Upper lobe of right lung (tissue), 1 donor: ENCODE measurements around the gene PRPF31. TPM values are rescaled to one million over a fixed set of nuclear protein-coding genes. Genes with fewer than 3 reads are reported as not detected.
"Not testable (repeated sequence)": the region's sequence is repeated elsewhere in the genome, so short reads cannot be mapped to it uniquely, and the experiment has no call there.

Experiments used
- ATAC-seq: fragments of 200-7000 bp; cut with Tn5 transposase; one replicate; pipeline ENCODE4 v1.9.1; 2020; ENCODE audit warnings: mild to moderate bottlenecking, moderate library complexity
- DNase-seq: peaks from one replicate; pipeline ENCODE4 v3.0.0-alpha.2; 2020
- H3K27ac ChIP-seq: fragments of 200-600 bp; one replicate; pipeline ENCODE4 v1.8.0; 2022
- H3K27me3 ChIP-seq: fragments of 200-600 bp; one replicate; pipeline ENCODE4 v1.8.0; 2022; ENCODE audit warnings: mild to moderate bottlenecking
- H3K36me3 ChIP-seq: fragments of 200-600 bp; one replicate; pipeline ENCODE4 v1.8.0; 2022
- H3K4me1 ChIP-seq: fragments of 200-600 bp; one replicate; pipeline ENCODE4 v1.8.0; 2022
- H3K4me3 ChIP-seq: fragments of 200-600 bp; one replicate; pipeline ENCODE4 v1.8.0; 2022; ENCODE audit warnings: mild to moderate bottlenecking
- H3K9me3 ChIP-seq: fragments of 200-600 bp; one replicate; pipeline ENCODE4 v1.8.0; 2022
- CTCF ChIP-seq: fragments of 200-600 bp; IDR thresholded peaks from one replicate; pipeline ENCODE4 v1.8.0; 2022; ENCODE audit warnings: antibody characterized with exemption
- intact Hi-C: fragments of 100-400 bp; cut with DNase I; formaldehyde crosslinking; loops from one replicate; pipeline ENCODE4 v1.11.0; 2022
- total RNA-seq: library from RNA; stranded (reverse); fragmentation: NEBNext Ultra II Directional; extraction: Animal tissue kit (Norgen Biotek cat#: 25700); gene quantifications from one replicate; pipeline ENCODE4 v1.2.1, GENCODE V29; 2021
- donor health status: DM: no; HTN: yes; CAD: no; lungs with severe emphysema.

The PRPF31 gene
- total RNA-seq, 1 donor from 2014 or later: 44.9 TPM

GRCh38 chr19:54099190-54099902 lies 16.2 kb upstream of the PRPF31 start:
- H3K27me3 ChIP-seq: peaks cover 4% of the 10 kb centered on the region
- H3K4me3 ChIP-seq: peak overlapping the region; percentile 31
- TF ChIP-seq CTCF: no peak
- H3K36me3 ChIP-seq: no peaks in the 10 kb centered on the region
- DNase-seq (peak; percentile 68), ATAC-seq (no peak)
- peaks cover 22% of the 10 kb centered on the region for H3K4me1 ChIP-seq
- no peaks in the 10 kb centered on the region for H3K9me3 ChIP-seq
- intact Hi-C loops: no loop called here
- no peak overlapping the region for H3K27ac ChIP-seq

- ATAC-seq, intact Hi-C loops, DNase-seq, H3K36me3 ChIP-seq, H3K9me3 ChIP-seq, H3K27me3 ChIP-seq: not testable (repeated sequence)
- H3K4me1 ChIP-seq: peaks cover 22% of the 10 kb centered on the region
- H3K4me3 ChIP-seq: peak overlapping the region; percentile 31
- H3K27ac ChIP-seq: peak overlapping the region; percentile 30
Observed at GRCh38 chr19:54099903-54100255, 15.7 kb upstream of the PRPF31 start.

- DNase-seq: peak; percentile 72
Observed at GRCh38 chr19:54100561-54100960, 15.0 kb upstream of the PRPF31 start, which contains the start of gene OSCAR. Gene OSCAR, minus strand, starts transcription at chr19:54100803. Its CDS starts 11 bp downstream, at chr19:54100792.

GRCh38 chr19:54102421-54103169 lies 13.0 kb upstream of the PRPF31 start, which contains the start of gene NDUFA3:
Gene NDUFA3, plus strand, starts transcription at chr19:54102855. Its CDS starts 24 bp downstream, at chr19:54102879.
- Histone ChIP-seq H3K27ac (peak within 1 kb of the TSS; percentile 74), H3K27me3 (no peaks in the 10 kb centered on the region), H3K36me3 (peaks cover 24% of the 10 kb centered on the region), H3K4me1 (peaks cover 16% of the 10 kb centered on the region), H3K4me3 (peak within 1 kb of the TSS; percentile 81), H3K9me3 (no peaks in the 10 kb centered on the region)
- ATAC-seq (peak; percentile 99), DNase-seq (peak; percentile 99)
- intact Hi-C loops: no loop called here
- no peak for TF ChIP-seq CTCF

More at GRCh38 chr19:54100561-54100960, 15.0 kb upstream of the PRPF31 start, which contains the start of gene OSCAR:
- H3K27me3 ChIP-seq: peaks cover 4% of the 10 kb centered on the region
- H3K4me3 ChIP-seq: peak within 1 kb of the TSS; percentile 31
- peaks cover 21% of the 10 kb centered on the region for H3K4me1 ChIP-seq
- H3K36me3 ChIP-seq: peaks cover 5% of the 10 kb centered on the region
- intact Hi-C loops: no loop called here
- ATAC-seq: peak; percentile 65
- peak within 1 kb of the TSS; percentile 30 for H3K27ac ChIP-seq
- no peaks in the 10 kb centered on the region for H3K9me3 ChIP-seq
- TF ChIP-seq CTCF: no peak

GRCh38 chr19:54104998-54105715 lies 10.4 kb upstream of the PRPF31 start:
- H3K27ac ChIP-seq: no peak overlapping the region
- no peaks in the 10 kb centered on the region for H3K27me3 ChIP-seq
- peaks cover 49% of the 10 kb centered on the region for H3K36me3 ChIP-seq
- no peak overlapping the region for H3K4me3 ChIP-seq
- DNase-seq: no peak
- no peak for TF ChIP-seq CTCF
- ATAC-seq: no peak
- no peaks in the 10 kb centered on the region for H3K9me3 ChIP-seq
- intact Hi-C loops: no loop called here
- peaks cover 16% of the 10 kb centered on the region for H3K4me1 ChIP-seq
